Stimulated activated CD8-positive, alpha-beta memory T cell treated with anti-CD3 and anti-CD28 coated beads, Interleukin-15, amount 100 ng/mL, for 24 hours (primary cell): ENCODE results near the gene DNAH14.
"Not testable (repeated sequence)": the region's sequence is repeated elsewhere in the genome, so short reads cannot be mapped to it uniquely, and the experiment has no call there.

ENCODE experiments used
- DNase-seq: peaks from one replicate; pipeline ENCODE4 v3.0.0-alpha.2; 2020; ENCODE audit warnings: low read depth

Gene DNAH14

GRCh38 chr1:224921354-224921753 lies 8.1 kb upstream of the DNAH14 start:
- DNase-seq: no peak

GRCh38 chr1:224922404-224923164 lies 6.9 kb upstream of the DNAH14 start:
- no peak for DNase-seq

- no peak for DNase-seq
These were observed 5.7 kb upstream of the DNAH14 start for GRCh38 chr1:224923726-224924125.

- DNase-seq: not testable (repeated sequence)
These were observed 1.8 kb upstream of the DNAH14 start for GRCh38 chr1:224927631-224928030.

- no peak for DNase-seq
These were observed 569 bp upstream of the DNAH14 start for GRCh38 chr1:224928906-224929305.

- no peak for DNase-seq
These were observed 2.1 kb downstream of the DNAH14 start for GRCh38 chr1:224931605-224932004.

- DNase-seq: no peak
These were observed 3.3 kb downstream of the DNAH14 start for GRCh38 chr1:224932607-224933249.

- no peak for DNase-seq
These were observed 4.1 kb downstream of the DNAH14 start for GRCh38 chr1:224933584-224933983.

- DNase-seq: no peak
These were observed 9.2 kb downstream of the DNAH14 start for GRCh38 chr1:224938652-224939051.

GRCh38 chr1:224939844-224940425 lies 10.5 kb downstream of the DNAH14 start:
- no peak for DNase-seq

- DNase-seq: not testable (repeated sequence)
These were observed 11.3 kb downstream of the DNAH14 start for GRCh38 chr1:224940735-224941134.

GRCh38 chr1:224945651-224946348 lies 16.3 kb downstream of the DNAH14 start:
- not testable (repeated sequence) for DNase-seq

- not testable (repeated sequence) for DNase-seq
These were observed 16.8 kb downstream of the DNAH14 start for GRCh38 chr1:224946349-224946691.

- DNase-seq: no peak
These were observed 28.2 kb downstream of the DNAH14 start for GRCh38 chr1:224957696-224958095.

GRCh38 chr1:224958490-224958889 lies 29.0 kb downstream of the DNAH14 start:
- DNase-seq: no peak

GRCh38 chr1:224959115-224959514 lies 29.6 kb downstream of the DNAH14 start:
- no peak for DNase-seq

- no peak for DNase-seq
These were observed 30.2 kb downstream of the DNAH14 start for GRCh38 chr1:224959656-224960055.

GRCh38 chr1:224980181-224980580 lies 50.7 kb downstream of the DNAH14 start:
- no peak for DNase-seq

GRCh38 chr1:224981922-224982354 lies 52.5 kb downstream of the DNAH14 start:
- DNase-seq: not testable (repeated sequence)

GRCh38 chr1:224988042-224988441 lies 58.6 kb downstream of the DNAH14 start:
- no peak for DNase-seq

- DNase-seq: no peak
These were observed 60.1 kb downstream of the DNAH14 start for GRCh38 chr1:224989615-224990014.

GRCh38 chr1:224991550-224991949 lies 62.1 kb downstream of the DNAH14 start:
- DNase-seq: not testable (repeated sequence)

GRCh38 chr1:224995602-224996001 lies 66.1 kb downstream of the DNAH14 start:
- no peak for DNase-seq
